IPS-18a (cell line): Measurements from ENCODE around the gene TIPRL.

Source experiments
- H3K27ac ChIP-seq: one replicate; pipeline ENCODE4 v1.5.1; 2013; ENCODE audit warnings: low read length
- H3K27me3 ChIP-seq: one replicate; pipeline ENCODE4 v1.6.1; 2013; ENCODE audit warnings: mild to moderate bottlenecking, low read length; ENCODE audit not compliant: control insufficient read depth, insufficient read depth
- H3K36me3 ChIP-seq: one replicate; pipeline ENCODE4 v1.6.1; 2013; ENCODE audit warnings: low read depth, low read length; ENCODE audit not compliant: control insufficient read depth
- H3K4me1 ChIP-seq: one replicate; pipeline ENCODE4 v1.6.1; 2013; ENCODE audit warnings: low read depth, low read length; ENCODE audit not compliant: control insufficient read depth
- H3K4me3 ChIP-seq: one replicate; pipeline ENCODE4 v1.5.1; 2013; ENCODE audit warnings: low read length
- H3K9ac ChIP-seq: one replicate; pipeline ENCODE4 v1.6.1; 2013; ENCODE audit warnings: mild to moderate bottlenecking, low read length, moderate library complexity
- H3K9me3 ChIP-seq: one replicate; pipeline ENCODE4 v1.6.1; 2013; ENCODE audit warnings: low read depth, low read length; ENCODE audit not compliant: control insufficient read depth

The TIPRL gene

DNA sequence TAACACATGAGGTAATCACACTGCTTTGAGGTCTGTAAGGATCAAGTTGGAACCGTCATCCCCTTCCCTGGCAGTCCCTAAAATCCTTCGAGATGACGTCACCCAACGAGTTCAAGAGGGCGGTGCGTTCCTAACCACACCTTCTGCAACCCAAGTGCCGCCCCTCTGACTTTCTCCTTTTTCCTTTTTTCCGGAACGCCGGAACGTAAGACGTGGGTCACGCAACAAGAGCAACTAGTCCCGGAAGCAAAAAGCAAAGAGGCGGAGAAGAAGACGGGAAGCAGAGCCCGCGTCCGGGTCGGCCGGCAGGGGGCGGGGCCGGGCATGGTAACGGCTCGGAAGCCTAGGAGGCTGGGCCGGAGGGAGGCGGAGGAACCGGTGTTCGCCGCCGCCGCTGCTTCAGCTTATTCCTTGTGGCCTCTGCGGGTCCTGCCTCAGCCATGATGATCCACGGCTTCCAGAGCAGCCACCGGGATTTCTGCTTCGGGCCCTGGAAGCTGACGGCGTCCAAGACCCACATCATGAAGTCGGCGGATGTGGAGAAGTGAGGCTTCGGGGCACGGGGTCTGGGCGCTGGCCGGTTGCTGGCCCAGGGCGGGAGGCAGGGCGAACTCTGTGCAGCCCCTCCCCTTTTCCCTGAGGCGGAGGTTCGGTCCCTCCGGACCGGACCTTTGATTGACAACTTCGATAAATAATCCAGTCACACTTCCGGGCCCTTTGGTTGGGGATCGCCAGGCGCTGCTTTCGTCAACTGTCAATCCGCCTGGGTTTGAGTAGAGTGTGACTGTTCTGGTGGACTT is at the start of gene TIPRL:
TSS of gene TIPRL (plus strand) at position 325 of the 800 bp plus-strand sequence. CDS start at position 441, 116 bp downstream.
- H3K27ac ChIP-seq: peak within 1 kb of the TSS; percentile 66
- peak within 1 kb of the TSS; percentile 92 for H3K4me3 ChIP-seq
- no peaks in the 10 kb centered on the region for H3K27me3 ChIP-seq
- H3K9me3 ChIP-seq: no peaks in the 10 kb centered on the region
- H3K9ac ChIP-seq: peak within 1 kb of the TSS; percentile 70
- H3K36me3 ChIP-seq: no peaks in the 10 kb centered on the region
- peaks cover 14% of the 10 kb centered on the region for H3K4me1 ChIP-seq

DNA sequence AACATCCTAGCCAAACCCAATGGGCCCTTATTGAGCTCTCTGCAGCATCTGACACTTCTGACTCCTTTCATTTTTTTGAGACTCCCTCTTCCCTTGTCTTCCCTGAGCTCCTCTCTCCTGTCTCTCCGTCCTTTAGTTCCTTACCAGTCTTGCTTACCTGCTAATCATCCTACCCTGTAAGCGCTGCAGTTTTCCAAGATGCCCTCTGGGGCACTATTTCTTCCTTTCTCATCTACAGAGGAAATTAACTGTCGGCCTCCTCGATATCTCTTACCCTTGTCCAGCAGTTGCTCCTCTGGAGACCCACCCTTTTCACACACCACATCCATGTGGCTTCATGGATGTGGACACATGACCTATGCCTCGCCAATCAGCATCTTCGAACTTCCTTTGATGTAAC is 48.8 kb upstream of the TIPRL start:
- H3K27me3 ChIP-seq: peaks cover 4% of the 10 kb centered on the region
- no peak overlapping the region for H3K27ac ChIP-seq
- no peaks in the 10 kb centered on the region for H3K36me3 ChIP-seq
- peaks cover 5% of the 10 kb centered on the region for H3K4me1 ChIP-seq
- H3K9ac ChIP-seq: no peak overlapping the region
- no peak overlapping the region for H3K4me3 ChIP-seq
- H3K9me3 ChIP-seq: no peaks in the 10 kb centered on the region

DNA sequence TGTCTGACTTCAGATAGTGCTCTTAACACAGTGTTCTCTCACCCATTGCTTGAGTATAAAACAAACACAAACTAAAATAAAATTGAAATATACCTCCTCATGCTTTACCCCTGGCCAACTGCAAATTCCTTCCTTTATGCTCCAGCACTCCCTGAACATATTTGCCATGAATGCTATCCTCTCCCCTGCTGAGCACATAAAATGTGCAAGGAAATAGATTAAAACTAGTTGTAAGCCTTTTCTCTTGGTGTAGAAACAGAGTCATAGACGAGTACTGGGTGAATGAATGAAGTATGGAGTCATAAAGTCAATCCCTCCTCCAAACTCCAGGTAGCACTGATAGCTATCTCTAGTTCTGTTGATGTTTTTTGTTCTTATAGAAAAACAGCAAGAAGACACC is 44.6 kb upstream of the TIPRL start:
- H3K9me3 ChIP-seq: no peaks in the 10 kb centered on the region
- H3K4me1 ChIP-seq: peaks cover 17% of the 10 kb centered on the region
- H3K27me3 ChIP-seq: peaks cover 31% of the 10 kb centered on the region
- H3K27ac ChIP-seq: no peak overlapping the region
- H3K36me3 ChIP-seq: no peaks in the 10 kb centered on the region
- no peak overlapping the region for H3K9ac ChIP-seq
- H3K4me3 ChIP-seq: no peak overlapping the region

DNA sequence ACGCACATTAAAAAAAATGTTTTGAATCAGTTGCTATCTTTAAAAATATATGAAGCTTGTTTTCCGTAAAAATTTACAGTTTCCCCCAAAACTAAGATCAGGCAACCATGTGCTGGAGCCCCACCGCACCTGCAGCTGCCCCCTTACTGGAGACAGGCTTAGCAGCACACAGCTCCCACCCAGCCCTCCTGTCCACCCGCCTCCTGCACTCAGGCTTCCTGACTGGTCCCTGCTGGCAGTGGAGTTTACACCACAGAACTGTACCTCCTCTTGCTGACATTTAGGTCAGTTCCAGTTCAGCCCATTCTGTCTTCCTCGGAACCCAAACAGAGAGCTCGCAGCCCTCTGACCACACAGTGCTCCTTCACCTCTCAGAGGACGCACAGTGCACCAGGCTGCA is 44.1 kb upstream of the TIPRL start:
- Histone ChIP-seq H3K27ac (no peak overlapping the region), H3K36me3 (no peaks in the 10 kb centered on the region), H3K4me3 (no peak overlapping the region), H3K4me1 (peaks cover 17% of the 10 kb centered on the region), H3K9me3 (no peaks in the 10 kb centered on the region), H3K9ac (no peak overlapping the region), H3K27me3 (peaks cover 31% of the 10 kb centered on the region)

DNA sequence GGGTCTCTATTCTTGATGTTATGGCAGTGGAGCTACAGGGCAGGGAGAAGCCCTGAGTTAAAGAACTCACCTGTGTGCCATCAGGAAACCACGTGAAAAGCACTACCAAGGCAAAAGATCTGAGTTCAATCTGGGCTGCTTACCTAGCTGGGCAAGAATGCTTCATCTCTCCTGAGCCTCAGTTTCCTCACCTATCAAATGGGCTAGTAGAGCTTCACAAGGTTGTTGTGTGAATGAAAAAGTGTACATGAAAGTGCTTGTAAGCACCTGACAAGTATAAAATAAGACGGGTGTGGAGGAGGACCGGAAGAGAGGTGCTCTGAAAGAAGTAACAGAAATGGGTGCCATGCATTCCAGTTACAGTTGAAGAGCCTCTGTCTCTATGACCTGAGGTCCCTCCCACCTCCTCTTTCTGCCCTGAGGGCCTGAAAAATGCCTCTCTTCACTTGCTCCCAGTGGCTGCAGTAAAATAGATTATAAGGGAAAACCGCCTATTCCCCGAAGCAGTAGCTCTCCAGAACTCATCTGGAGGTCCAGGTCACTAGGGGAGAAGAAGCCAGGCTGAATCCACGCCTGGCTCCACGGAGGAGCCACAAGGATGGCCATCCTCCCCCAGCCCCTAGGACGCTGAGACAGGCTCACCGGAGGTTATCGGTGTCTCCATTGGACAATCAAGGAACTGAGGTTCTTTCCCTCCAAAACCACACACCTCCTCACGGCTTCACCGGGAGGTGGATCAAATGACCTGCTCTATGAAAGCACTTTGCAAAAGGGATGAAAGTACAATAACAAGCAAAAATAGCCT is 43.4 kb upstream of the TIPRL start:
- Histone ChIP-seq H3K27me3 (peaks cover 31% of the 10 kb centered on the region), H3K9me3 (no peaks in the 10 kb centered on the region), H3K4me3 (peak overlapping the region; percentile 82), H3K4me1 (peaks cover 17% of the 10 kb centered on the region), H3K27ac (no peak overlapping the region), H3K9ac (peak overlapping the region; percentile 64), H3K36me3 (no peaks in the 10 kb centered on the region)

DNA sequence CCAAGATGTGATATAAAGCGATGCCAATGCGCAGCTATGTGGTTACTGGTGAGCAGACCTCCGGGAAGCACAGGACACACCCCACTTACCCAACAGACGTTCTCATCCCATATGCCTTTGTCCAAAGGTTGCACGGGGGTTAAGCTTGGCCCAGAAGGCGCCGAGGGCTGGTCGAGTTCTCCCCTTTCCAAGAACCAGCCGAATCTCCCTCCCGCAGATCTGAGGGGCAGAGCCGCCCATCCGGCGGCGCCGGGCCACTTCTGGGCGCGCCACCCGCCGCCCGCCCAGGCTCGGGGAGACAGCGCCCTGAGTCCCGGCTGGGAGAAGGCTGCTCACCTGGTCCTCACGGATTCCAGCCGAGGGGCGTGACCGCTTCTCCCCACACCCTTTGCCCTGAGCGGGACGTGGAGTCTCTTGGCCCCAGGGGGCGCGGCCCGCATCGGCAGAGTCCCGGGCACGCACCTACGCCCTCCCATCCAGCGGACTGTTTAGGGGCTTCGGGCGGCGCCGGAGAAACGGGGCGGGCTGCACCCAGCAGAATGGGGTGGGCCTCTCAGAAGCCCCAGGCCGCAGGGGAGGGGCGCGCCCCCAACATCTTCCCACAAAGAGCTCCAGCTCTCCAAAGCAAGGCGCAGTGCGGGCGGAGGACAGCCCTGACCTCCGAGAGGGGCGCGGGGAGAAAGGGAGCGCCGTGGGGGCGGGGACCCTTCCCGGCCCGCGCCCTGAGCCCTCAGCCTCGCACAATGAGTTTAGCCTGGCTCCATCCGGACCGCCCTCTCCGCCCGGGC is 42.6 kb upstream of the TIPRL start:
- H3K9me3 ChIP-seq: no peaks in the 10 kb centered on the region
- H3K9ac ChIP-seq: peak overlapping the region; percentile 64
- peaks cover 31% of the 10 kb centered on the region for H3K27me3 ChIP-seq
- no peak overlapping the region for H3K27ac ChIP-seq
- H3K4me1 ChIP-seq: peaks cover 15% of the 10 kb centered on the region
- H3K36me3 ChIP-seq: no peaks in the 10 kb centered on the region
- peak overlapping the region; percentile 82 for H3K4me3 ChIP-seq

DNA sequence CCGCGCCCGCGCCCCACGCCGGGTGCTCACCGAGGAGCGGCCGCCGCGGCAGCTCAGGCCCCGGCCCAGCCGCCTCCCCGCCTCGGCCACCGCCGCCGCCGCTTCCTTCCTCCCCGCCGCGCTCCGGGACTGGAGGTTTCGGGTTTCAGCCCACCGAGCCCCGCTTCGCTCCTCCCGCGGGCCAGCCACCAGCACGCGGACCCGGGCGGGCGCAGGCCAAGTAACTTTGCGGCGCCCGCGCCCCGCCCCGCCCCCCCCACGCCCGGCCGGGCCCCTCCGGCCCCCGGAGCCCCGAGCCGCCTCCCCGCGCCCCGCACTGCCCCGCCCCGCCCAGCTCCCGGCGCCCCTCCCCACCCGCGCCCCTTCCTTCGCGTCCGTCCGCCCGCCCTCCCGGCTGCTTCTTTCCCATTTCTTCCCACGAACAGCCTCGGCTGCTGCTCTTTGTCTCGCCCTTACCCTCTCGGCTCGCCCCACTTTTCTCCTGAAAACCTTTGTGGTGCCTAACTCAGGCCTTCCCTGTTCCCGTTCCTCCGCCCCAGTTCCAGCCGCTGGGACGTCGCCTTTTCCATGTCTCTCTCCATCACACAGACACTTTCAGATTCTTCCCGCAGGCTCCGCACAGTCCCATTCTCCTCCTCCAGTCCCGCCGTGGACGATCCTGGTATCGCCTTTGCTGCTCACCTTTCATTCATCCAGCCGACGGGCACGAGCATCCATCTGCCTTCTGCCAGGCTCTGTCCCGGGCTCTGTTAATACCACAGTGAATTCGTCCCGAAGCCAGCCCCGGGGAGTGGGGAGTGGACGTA is 41.9 kb upstream of the TIPRL start, which contains the start of gene GPR161:
TSS of gene GPR161 (minus strand) at position 222 of the 806 bp plus-strand sequence. CDS start 32,080 bp downstream, outside the sequence.
- H3K9ac ChIP-seq: peak within 1 kb of the TSS; percentile 78
- H3K4me1 ChIP-seq: peaks cover 12% of the 10 kb centered on the region
- H3K4me3 ChIP-seq: peak within 1 kb of the TSS; percentile 95
- H3K27ac ChIP-seq: no peak within 1 kb of the TSS
- H3K27me3 ChIP-seq: peaks cover 31% of the 10 kb centered on the region
- H3K9me3 ChIP-seq: no peaks in the 10 kb centered on the region
- H3K36me3 ChIP-seq: no peaks in the 10 kb centered on the region

DNA sequence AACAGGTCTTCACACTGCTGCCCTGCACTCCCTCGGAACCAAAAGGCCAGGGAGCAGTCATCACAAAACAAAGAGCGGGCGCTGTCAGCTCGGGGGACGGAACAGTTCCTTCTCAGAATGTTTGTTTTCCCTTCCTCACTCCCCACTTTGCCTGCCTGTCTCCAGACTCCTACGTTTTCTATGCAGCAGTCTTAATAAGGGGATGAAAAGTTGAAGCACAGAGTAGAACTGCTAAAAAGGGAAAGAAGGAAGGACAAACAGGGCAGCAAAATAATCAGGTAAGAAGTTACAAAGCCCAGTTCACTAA is 41.3 kb upstream of the TIPRL start:
- Histone ChIP-seq H3K36me3 (no peaks in the 10 kb centered on the region), H3K9ac (peak overlapping the region; percentile 78), H3K4me1 (peaks cover 12% of the 10 kb centered on the region), H3K27me3 (peaks cover 31% of the 10 kb centered on the region), H3K4me3 (peak overlapping the region; percentile 95), H3K27ac (no peak overlapping the region), H3K9me3 (no peaks in the 10 kb centered on the region)

DNA sequence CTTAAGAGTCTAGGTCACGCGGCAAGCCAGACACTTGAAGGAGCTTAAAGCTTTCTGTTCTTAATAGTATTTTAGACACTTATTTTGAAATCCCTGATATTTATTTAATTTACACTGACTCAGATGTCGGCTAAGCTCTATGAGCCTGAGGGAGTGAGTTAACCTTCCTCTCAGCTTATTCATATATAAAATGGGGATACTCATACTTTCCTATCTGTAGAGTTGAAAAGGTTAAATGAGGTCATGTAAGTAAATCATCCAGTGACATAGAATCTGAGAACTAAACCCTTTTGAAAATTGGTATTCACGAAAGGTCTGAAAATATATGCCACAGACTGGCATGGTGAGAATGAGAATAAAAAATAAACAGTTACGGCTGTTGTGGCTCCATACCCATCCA is 40.6 kb upstream of the TIPRL start:
- Histone ChIP-seq H3K36me3 (no peaks in the 10 kb centered on the region), H3K9ac (no peak overlapping the region), H3K27ac (no peak overlapping the region), H3K4me1 (peaks cover 12% of the 10 kb centered on the region), H3K4me3 (no peak overlapping the region), H3K9me3 (no peaks in the 10 kb centered on the region), H3K27me3 (peaks cover 31% of the 10 kb centered on the region)

DNA sequence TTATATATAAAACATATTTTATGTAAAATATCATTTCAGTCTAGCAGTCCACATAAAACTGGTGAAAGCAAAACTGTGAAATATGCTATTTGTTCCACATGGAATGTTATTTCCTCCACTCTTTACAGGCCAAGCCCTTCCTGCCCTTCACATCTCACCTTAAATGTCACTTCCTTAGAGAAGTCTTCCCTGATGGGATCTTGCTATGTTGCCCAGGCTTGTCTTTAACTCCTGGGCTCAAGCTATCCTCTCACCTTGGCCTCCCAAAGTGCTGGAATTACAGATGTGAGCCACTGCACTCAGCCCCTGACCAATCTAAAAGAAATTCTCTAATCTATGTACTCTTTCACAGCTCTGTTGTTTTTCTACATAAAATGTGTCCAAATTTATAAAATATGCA is 39.7 kb upstream of the TIPRL start:
- peaks cover 12% of the 10 kb centered on the region for H3K4me1 ChIP-seq
- no peak overlapping the region for H3K4me3 ChIP-seq
- H3K27me3 ChIP-seq: peaks cover 31% of the 10 kb centered on the region
- no peak overlapping the region for H3K9ac ChIP-seq
- H3K9me3 ChIP-seq: no peaks in the 10 kb centered on the region
- H3K27ac ChIP-seq: no peak overlapping the region
- H3K36me3 ChIP-seq: no peaks in the 10 kb centered on the region
